ENCODE measurements around the gene AFAP1. TPM values are rescaled to one million over a fixed set of nuclear protein-coding genes. Genes with fewer than 3 reads are reported as not detected.

AFAP1 gene
- total and polyA plus RNA-seq, 2 of the 8 experiments (the other 6 are each of a cell fraction or from before 2014, with no cell fraction given) = 3.6 to 18.2 TPM

- Histone ChIP-seq H3K14ac (ENCODE audit: insufficient read length) (no peak overlapping the region), H2BK20ac (ENCODE audit: low read length) (no peak overlapping the region), H2BK12ac (ENCODE audit: low read depth, low read length) (no peak overlapping the region), H2AFZ (ENCODE audit: low read length) (no peak overlapping the region), H3K18ac (ENCODE audit: extremely low read depth, low read length) (no peak overlapping the region), H4K20me1 (replicated peaks in 1 of 2; ENCODE audit: control insufficient read depth in 1 of 2, insufficient read depth in 2 of 2, low read length in 2 of 2) (peaks cover 0 to 1% of the 10 kb centered on the region in 2 experiments), H3K36me3 (ENCODE audit: control insufficient read depth in 2 of 4, insufficient read depth in 4 of 4, low read length in 3 of 4) (no peaks in the 10 kb centered on the region; a peak in 1 of 8 replicates), H3K4me2 (ENCODE audit: insufficient read depth in 1 of 2, low read depth in 2 of 2, low read length in 2 of 2) (no peak overlapping the region), H3K56ac (replicated peaks; ENCODE audit: insufficient read length, low read depth, low read length) (no peak overlapping the region), H3K27me3 (replicated peaks in 1 of 4; ENCODE audit: control insufficient read depth in 3 of 4, extremely low read depth in 1 of 4, insufficient read depth in 3 of 4, low read length in 3 of 4) (no peaks in the 10 kb centered on the region), H3K4me3 (ENCODE audit: extremely low read depth in 1 of 4, insufficient read depth in 2 of 4, low read depth in 3 of 4, low read length in 4 of 4) (no peak overlapping the region), H3K9ac (replicated peaks in 1 of 4; ENCODE audit: extremely low read depth in 1 of 4, low read depth in 3 of 4, low read length in 3 of 4) (no peak overlapping the region), H2BK120ac (replicated peaks; ENCODE audit: low read depth, low read length) (no peak overlapping the region), H3K4me1 (replicated peaks in 1 of 4; ENCODE audit: control insufficient read depth in 3 of 4, insufficient read depth in 4 of 4, low read length in 3 of 4) (no peaks in the 10 kb centered on the region), H3K9me3 (ENCODE audit: insufficient read depth in 2 of 2, low read depth in 1 of 2, low read length in 1 of 2) (no peaks in the 10 kb centered on the region), H4K8ac (ENCODE audit: extremely low read depth, insufficient read depth, low read length) (no peak overlapping the region), H2AK5ac (ENCODE audit: low read depth, low read length) (no peak overlapping the region), H3K23me2 (ENCODE audit: low read depth, low read length) (no peaks in the 10 kb centered on the region), H2BK5ac (ENCODE audit: low read depth, low read length) (no peak overlapping the region), H3K79me1 (ENCODE audit: low read depth, low read length) (no peaks in the 10 kb centered on the region), H3K27ac (ENCODE audit: low read depth, low read length) (no peak overlapping the region), H3K4ac (replicated peaks; ENCODE audit: insufficient read length, low read depth, low read length) (no peak overlapping the region), H3K79me2 (ENCODE audit: control insufficient read depth in 1 of 2, insufficient read depth in 2 of 2, low read length in 2 of 2) (no peaks in the 10 kb centered on the region), H2BK15ac (ENCODE audit: low read length) (no peak overlapping the region), H3K23ac (ENCODE audit: insufficient read length) (no peak overlapping the region), H4K91ac (replicated peaks; ENCODE audit: insufficient read length, low read length) (no peak overlapping the region), H4K5ac (ENCODE audit: insufficient read length, low read depth, low read length) (no peak overlapping the region)
- POLR2A ChIA-PET (ENCODE audit: partially characterized antibody) = no interaction called here
- WGBS, 2 experiments (ENCODE audit: extremely low coverage in 1 of 2, insufficient coverage in 1 of 2, insufficient read length in 1 of 2, insufficient replicate concordance in 2 of 2, low coverage in 1 of 2, low lambda C conversion rate in 2 of 2, missing lambda C conversion rate in 1 of 2) = 92% methylated on average over 12 of the region's 12 CpGs; no CpG with 5 or more reads in 1 of the 2 experiments
- no peak for FAIRE-seq
- CTCF ChIA-PET (ENCODE audit: partially characterized antibody) = interaction anchor here (0.6 to 1.5 kb wide), 4 partner anchors 8 to 257 kb away, joined by 3 to 5 read pairs (median 3); no protein-coding TSS in a partner anchor
- DNase-seq (ENCODE audit: low read depth in 1 of 2, low spot score in 2 of 2) = no peak
Measured at GRCh38 chr4:7759216-7759615, 180.4 kb downstream of the AFAP1 start.

Measured in H1 (cell line).